Glutamatergic neuron (in vitro differentiated cells): ENCODE data around the gene EHD3. TPM values are rescaled to one million over a fixed set of nuclear protein-coding genes. Genes with fewer than 3 reads are reported as not detected.

Experiments used
- DNase-seq: peaks from one replicate; pipeline ENCODE4 v3.0.0; 2022
- H3K27ac Mint-ChIP-seq: one replicate; pipeline ENCODE4 v1.8.0; 2020; ENCODE audit warnings: mild to moderate bottlenecking, mixed read lengths, inconsistent platforms; ENCODE audit not compliant: unreplicated experiment
- H3K27me3 Mint-ChIP-seq: one replicate; pipeline ENCODE4 v1.8.0; 2020; ENCODE audit warnings: mild to moderate bottlenecking, moderate library complexity, mixed read lengths, inconsistent platforms; ENCODE audit not compliant: unreplicated experiment
- H3K36me3 Mint-ChIP-seq: one replicate; pipeline ENCODE4 v1.8.0; 2020; ENCODE audit warnings: mild to moderate bottlenecking, mixed read lengths, inconsistent platforms; ENCODE audit not compliant: unreplicated experiment
- H3K4me1 Mint-ChIP-seq: one replicate; pipeline ENCODE4 v1.8.0; 2020; ENCODE audit warnings: mild to moderate bottlenecking, low read depth, mixed read lengths, inconsistent platforms; ENCODE audit not compliant: unreplicated experiment
- H3K4me3 Mint-ChIP-seq: one replicate; pipeline ENCODE4 v1.8.0; 2020; ENCODE audit warnings: mild to moderate bottlenecking, mixed read lengths, inconsistent platforms; ENCODE audit not compliant: unreplicated experiment
- H3K9me3 Mint-ChIP-seq: one replicate; pipeline ENCODE4 v1.8.0; 2020; ENCODE audit warnings: mild to moderate bottlenecking, moderate library complexity, mixed read lengths, inconsistent platforms; ENCODE audit not compliant: unreplicated experiment
- total RNA-seq: library from RNA; stranded (reverse); fragmentation: NEBNext Ultra II Directional; extraction: Animal tissue kit (Norgen Biotek cat#: 25700); gene quantifications from one replicate; pipeline ENCODE4 v1.2.1, GENCODE V29; 2021; ENCODE audit not compliant: unreplicated experiment
- TF ChIP-seq, protein P1 (sequence below): fragments of 200-600 bp; sonication (generic); IDR thresholded peaks from one replicate; pipeline ENCODE4 v1.5.0; 2021; ENCODE audit not compliant: partially characterized antibody, unreplicated experiment

The EHD3 gene
- total RNA-seq, 1 donor from 2014 or later: 11.5 TPM

DNA sequence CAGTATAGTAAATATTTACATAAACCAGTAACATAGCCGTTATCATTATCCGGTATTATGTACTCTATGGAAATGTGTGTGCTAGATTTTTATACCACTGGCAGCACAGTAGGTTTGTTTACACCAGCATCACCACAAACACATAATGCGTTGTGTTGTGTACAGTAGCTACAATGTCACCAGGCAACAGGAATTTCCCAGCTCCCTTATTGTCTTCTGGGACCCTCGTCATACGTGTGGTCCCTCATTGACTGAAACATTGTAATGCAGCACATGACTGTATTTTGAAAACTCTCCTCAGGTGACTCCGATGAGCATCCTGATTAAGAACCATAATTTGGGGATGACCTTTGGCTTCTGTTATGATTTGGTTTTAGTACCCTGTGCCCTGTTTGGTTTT, 31.3 kb downstream of the EHD3 start:
- Mint-ChIP-seq H3K27ac (no peak overlapping the region), H3K36me3 (no peaks in the 10 kb centered on the region), H3K9me3 (peaks cover 6% of the 10 kb centered on the region), H3K27me3 (no peaks in the 10 kb centered on the region), H3K4me1 (peaks cover 21% of the 10 kb centered on the region), H3K4me3 (no peak overlapping the region)
- DNase-seq: no peak
- TF ChIP-seq, protein P1, sequence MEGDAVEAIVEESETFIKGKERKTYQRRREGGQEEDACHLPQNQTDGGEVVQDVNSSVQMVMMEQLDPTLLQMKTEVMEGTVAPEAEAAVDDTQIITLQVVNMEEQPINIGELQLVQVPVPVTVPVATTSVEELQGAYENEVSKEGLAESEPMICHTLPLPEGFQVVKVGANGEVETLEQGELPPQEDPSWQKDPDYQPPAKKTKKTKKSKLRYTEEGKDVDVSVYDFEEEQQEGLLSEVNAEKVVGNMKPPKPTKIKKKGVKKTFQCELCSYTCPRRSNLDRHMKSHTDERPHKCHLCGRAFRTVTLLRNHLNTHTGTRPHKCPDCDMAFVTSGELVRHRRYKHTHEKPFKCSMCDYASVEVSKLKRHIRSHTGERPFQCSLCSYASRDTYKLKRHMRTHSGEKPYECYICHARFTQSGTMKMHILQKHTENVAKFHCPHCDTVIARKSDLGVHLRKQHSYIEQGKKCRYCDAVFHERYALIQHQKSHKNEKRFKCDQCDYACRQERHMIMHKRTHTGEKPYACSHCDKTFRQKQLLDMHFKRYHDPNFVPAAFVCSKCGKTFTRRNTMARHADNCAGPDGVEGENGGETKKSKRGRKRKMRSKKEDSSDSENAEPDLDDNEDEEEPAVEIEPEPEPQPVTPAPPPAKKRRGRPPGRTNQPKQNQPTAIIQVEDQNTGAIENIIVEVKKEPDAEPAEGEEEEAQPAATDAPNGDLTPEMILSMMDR: no peak

DNA sequence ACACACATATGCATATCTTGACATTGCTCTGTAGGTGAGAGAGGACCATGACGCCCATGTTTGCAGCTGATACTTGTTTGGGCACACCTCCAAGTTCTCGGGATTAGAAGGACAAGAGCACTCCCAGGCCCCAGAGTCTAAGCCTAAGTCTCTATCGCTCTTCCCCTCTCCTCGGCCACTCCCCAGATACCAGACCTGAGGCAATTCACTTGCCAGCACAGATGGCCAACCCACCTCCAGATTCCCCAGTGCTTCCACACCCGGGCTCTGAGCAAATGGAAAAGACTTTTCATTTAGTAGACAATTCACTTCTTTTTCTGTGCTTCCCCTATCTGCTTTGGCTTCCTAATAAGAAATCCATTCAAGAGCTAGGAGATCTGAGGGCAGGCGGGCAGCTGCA, 32.9 kb downstream of the EHD3 start:
- no peak for DNase-seq
- H3K27me3 Mint-ChIP-seq: no peaks in the 10 kb centered on the region
- H3K4me1 Mint-ChIP-seq: peaks cover 21% of the 10 kb centered on the region
- no peak overlapping the region for H3K27ac Mint-ChIP-seq
- H3K9me3 Mint-ChIP-seq: peaks cover 6% of the 10 kb centered on the region
- TF ChIP-seq, protein P1: no peak
- H3K4me3 Mint-ChIP-seq: no peak overlapping the region
- H3K36me3 Mint-ChIP-seq: no peaks in the 10 kb centered on the region

DNA sequence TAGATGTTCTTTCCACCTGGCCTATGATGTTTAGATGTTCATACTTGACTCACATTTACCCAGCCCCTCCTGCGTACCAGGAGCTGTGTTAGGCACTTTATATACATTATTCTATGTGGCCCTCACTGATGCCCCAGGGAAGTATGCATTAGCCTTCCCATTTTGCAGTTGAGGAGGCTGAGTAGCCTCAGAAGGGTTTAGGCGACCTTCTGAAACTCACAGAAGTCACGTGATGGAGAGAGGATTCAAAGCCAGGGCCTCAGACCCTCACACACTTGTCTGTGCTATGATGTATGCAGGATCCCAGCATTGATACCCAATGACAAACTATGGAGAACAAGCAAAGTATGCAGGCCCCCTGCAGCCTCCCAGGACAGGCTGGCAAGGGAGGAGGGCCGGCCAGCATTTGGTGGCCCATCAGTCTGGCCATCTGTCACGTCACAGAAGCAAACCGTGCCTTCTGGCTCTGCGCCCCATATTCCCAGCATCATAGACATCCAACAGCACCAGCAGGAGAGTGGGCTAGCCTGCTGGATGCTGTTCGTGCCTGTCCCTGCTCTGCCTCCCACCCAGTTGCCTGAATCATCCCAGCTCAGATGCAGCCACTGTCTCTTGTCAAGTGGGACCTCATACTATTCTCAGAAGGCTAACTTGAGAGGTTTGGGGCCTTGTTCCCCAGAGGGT, 33.6 kb downstream of the EHD3 start:
- H3K27ac Mint-ChIP-seq: peak overlapping the region; percentile 80
- TF ChIP-seq, protein P1: no peak
- no peak for DNase-seq
- peaks cover 21% of the 10 kb centered on the region for H3K4me1 Mint-ChIP-seq
- no peaks in the 10 kb centered on the region for H3K36me3 Mint-ChIP-seq
- H3K9me3 Mint-ChIP-seq: peaks cover 6% of the 10 kb centered on the region
- H3K27me3 Mint-ChIP-seq: no peaks in the 10 kb centered on the region
- no peak overlapping the region for H3K4me3 Mint-ChIP-seq

DNA sequence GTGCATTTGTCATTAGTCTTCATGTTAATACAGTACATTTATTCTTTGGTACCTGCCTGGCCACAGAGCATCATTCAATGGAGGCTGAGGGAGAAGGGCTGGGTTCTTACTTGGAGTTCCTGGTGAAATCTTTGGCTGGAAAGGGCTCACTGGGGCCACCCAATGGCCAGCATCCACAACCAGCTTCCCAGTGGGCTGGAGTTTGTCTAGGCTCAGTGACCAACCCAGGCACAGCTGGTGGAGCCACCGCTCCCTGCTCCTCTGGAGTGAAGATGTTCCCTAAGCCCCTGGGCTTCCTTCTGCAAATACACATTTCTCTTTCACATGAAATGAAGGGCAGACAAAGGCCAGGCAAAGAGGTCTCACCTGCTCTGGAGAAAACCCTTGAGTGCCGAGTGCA, 34.4 kb downstream of the EHD3 start:
- TF ChIP-seq, protein P1: no peak
- DNase-seq: no peak

DNA sequence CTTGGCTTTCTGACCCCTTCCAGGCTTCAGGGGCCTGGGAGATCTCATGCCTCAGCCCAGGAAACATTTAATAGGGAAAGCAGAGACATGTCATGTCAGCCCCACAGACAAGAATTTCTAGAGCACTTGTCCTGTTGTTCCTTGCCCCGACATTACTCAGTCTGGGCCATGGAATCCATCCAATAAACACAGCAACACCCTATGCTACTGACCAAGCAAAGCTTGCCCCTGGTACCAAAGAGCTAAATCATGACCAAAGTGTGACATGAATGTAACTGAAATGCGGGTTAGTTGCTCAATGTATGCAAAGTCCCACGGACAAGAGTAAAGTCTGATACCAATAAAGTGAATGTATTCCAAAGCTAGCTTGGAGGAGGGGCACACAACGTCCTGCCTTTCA, 35.1 kb downstream of the EHD3 start:
- H3K27me3 Mint-ChIP-seq: peaks cover 2% of the 10 kb centered on the region
- DNase-seq: no peak
- TF ChIP-seq, protein P1: no peak

More for the DNA sequence above, 34.4 kb downstream of the EHD3 start:
- peak overlapping the region; percentile 80 for H3K27ac Mint-ChIP-seq
- H3K36me3 Mint-ChIP-seq: no peaks in the 10 kb centered on the region
- H3K9me3 Mint-ChIP-seq: peaks cover 6% of the 10 kb centered on the region
- no peak overlapping the region for H3K4me3 Mint-ChIP-seq
- H3K27me3 Mint-ChIP-seq: no peaks in the 10 kb centered on the region
- peaks cover 21% of the 10 kb centered on the region for H3K4me1 Mint-ChIP-seq

More for the DNA sequence above, 35.1 kb downstream of the EHD3 start:
- no peak overlapping the region for H3K27ac Mint-ChIP-seq
- no peaks in the 10 kb centered on the region for H3K36me3 Mint-ChIP-seq
- peaks cover 21% of the 10 kb centered on the region for H3K4me1 Mint-ChIP-seq
- no peak overlapping the region for H3K4me3 Mint-ChIP-seq
- peaks cover 6% of the 10 kb centered on the region for H3K9me3 Mint-ChIP-seq
